Measurements from ENCODE around the gene APMAP.

APMAP gene

GRCh38 chr20:24992487-24993205 lies at the start of gene APMAP:
TSS of gene APMAP (minus strand) at chr20:24992751. CDS start at chr20:24992688, 63 bp downstream.
- H3K4me3 ChIP-seq (ENCODE audit: low read length), result peak within 1 kb of the TSS; percentile 97
- no peaks in the 10 kb centered on the region for H3K36me3 ChIP-seq (replicated peaks; ENCODE audit: insufficient read depth, low read length)
- peak; percentile 96 for DNase-seq
- no peak for TF ChIP-seq CTCF (IDR thresholded peaks at IDR 0.05; ENCODE audit: low read length)
- no peak for TF ChIP-seq EZH2phosphoT487 (IDR thresholded peaks at IDR 0.05; ENCODE audit: low read length)
- H3K27ac ChIP-seq (ENCODE audit: low read length), result peak within 1 kb of the TSS; percentile 69
- no peaks in the 10 kb centered on the region for H4K20me1 ChIP-seq (ENCODE audit: insufficient read depth, low read length)
- H2AFZ ChIP-seq (ENCODE audit: low read length), result peak within 1 kb of the TSS; percentile 83
- H3K4me2 ChIP-seq (ENCODE audit: low read depth, low read length), result peak within 1 kb of the TSS; percentile 85
- no peaks in the 10 kb centered on the region for H3K9me2 ChIP-seq (replicated peaks; ENCODE audit: insufficient read depth, low read length)
- H3K9me3 ChIP-seq (replicated peaks; ENCODE audit: insufficient read depth, low read length), result no peaks in the 10 kb centered on the region
- peaks cover 48% of the 10 kb centered on the region for H3K79me2 ChIP-seq (ENCODE audit: low read length)
- no peaks in the 10 kb centered on the region for H3F3A ChIP-seq (ENCODE audit: insufficient read depth, low read length)
- no peaks in the 10 kb centered on the region for H3K27me3 ChIP-seq (replicated peaks; ENCODE audit: insufficient read depth, low read length)
- peak within 1 kb of the TSS; percentile 86 for H3K9ac ChIP-seq (ENCODE audit: low read length)
- H3K4me1 ChIP-seq (ENCODE audit: low read length), result peaks cover 24% of the 10 kb centered on the region

GRCh38 chr20:25041813-25042530 lies 49.4 kb upstream of the APMAP start:
- Histone ChIP-seq H3K4me1 (ENCODE audit: low read length) (peaks cover 26% of the 10 kb centered on the region), H3K9me2 (replicated peaks; ENCODE audit: insufficient read depth, low read length) (no peaks in the 10 kb centered on the region), H3K27me3 (replicated peaks; ENCODE audit: insufficient read depth, low read length) (no peaks in the 10 kb centered on the region), H3K79me2 (ENCODE audit: low read length) (peaks cover 88% of the 10 kb centered on the region), H3K9ac (ENCODE audit: low read length) (no peak overlapping the region), H3K36me3 (replicated peaks; ENCODE audit: insufficient read depth, low read length) (no peaks in the 10 kb centered on the region), H4K20me1 (ENCODE audit: insufficient read depth, low read length) (no peaks in the 10 kb centered on the region), H3K4me2 (ENCODE audit: low read depth, low read length) (no peak overlapping the region), H2AFZ (ENCODE audit: low read length) (no peak overlapping the region), H3F3A (ENCODE audit: insufficient read depth, low read length) (peaks cover 4% of the 10 kb centered on the region; the same call in 1 of the 2 replicates), H3K4me3 (ENCODE audit: low read length) (no peak overlapping the region), H3K27ac (ENCODE audit: low read length) (no peak overlapping the region), H3K9me3 (replicated peaks; ENCODE audit: insufficient read depth, low read length) (no peaks in the 10 kb centered on the region)
- no peak for DNase-seq
- TF ChIP-seq EZH2 (optimal IDR thresholded peaks at IDR 0.05; ENCODE audit: low read depth, low read length) (no peak), EZH2phosphoT487 (IDR thresholded peaks at IDR 0.05; ENCODE audit: low read length) (no peak), CTCF (IDR thresholded peaks at IDR 0.05; ENCODE audit: low read length) (no peak)

GRCh38 chr20:25040438-25040831 lies 47.9 kb upstream of the APMAP start:
- H3K9ac ChIP-seq (ENCODE audit: low read length), result no peak overlapping the region
- H3K27ac ChIP-seq (ENCODE audit: low read length), result no peak overlapping the region
- no peak for TF ChIP-seq CTCF (IDR thresholded peaks at IDR 0.05; ENCODE audit: low read length)
- TF ChIP-seq EZH2phosphoT487 (IDR thresholded peaks at IDR 0.05; ENCODE audit: low read length), result no peak
- TF ChIP-seq EZH2 (optimal IDR thresholded peaks at IDR 0.05; ENCODE audit: low read depth, low read length), result no peak
- no peak overlapping the region for H3K4me2 ChIP-seq (ENCODE audit: low read depth, low read length)
- no peaks in the 10 kb centered on the region for H3K27me3 ChIP-seq (replicated peaks; ENCODE audit: insufficient read depth, low read length)
- no peaks in the 10 kb centered on the region for H3K36me3 ChIP-seq (replicated peaks; ENCODE audit: insufficient read depth, low read length)
- H3K9me3 ChIP-seq (replicated peaks; ENCODE audit: insufficient read depth, low read length), result no peaks in the 10 kb centered on the region
- H3K4me1 ChIP-seq (ENCODE audit: low read length), result peaks cover 35% of the 10 kb centered on the region
- no peaks in the 10 kb centered on the region for H4K20me1 ChIP-seq (ENCODE audit: insufficient read depth, low read length)
- no peak overlapping the region for H2AFZ ChIP-seq (ENCODE audit: low read length)
- H3K79me2 ChIP-seq (ENCODE audit: low read length), result peaks cover 87% of the 10 kb centered on the region
- no peak for DNase-seq
- no peak overlapping the region for H3K4me3 ChIP-seq (ENCODE audit: low read length)
- H3F3A ChIP-seq (ENCODE audit: insufficient read depth, low read length), result peaks cover 16% of the 10 kb centered on the region
- no peaks in the 10 kb centered on the region for H3K9me2 ChIP-seq (replicated peaks; ENCODE audit: insufficient read depth, low read length)
